GM12892 (cell line): ENCODE data around the gene ZNF407.

Experiments used
- POLR2A ChIP-seq: IDR thresholded peaks from 2 replicates; pipeline ENCODE4 v1.6.1; 2011; ENCODE audit warnings: low read depth, low read length, control low read depth
- TAF1 ChIP-seq: IDR thresholded peaks from 2 replicates; pipeline ENCODE4 v1.6.1; 2011; ENCODE audit warnings: low read depth, mild to moderate bottlenecking, control low read depth, low read length, borderline replicate concordance

GRCh38 chr18:74651327-74652128 lies 53.9 kb downstream of the ZNF407 start:
- TF ChIP-seq POLR2A: no peak
- TF ChIP-seq TAF1: no peak
